Skeletal muscle satellite cell (primary cell): Measurements from ENCODE around the gene TBC1D2B.

Source experiments
- H3K27me3 ChIP-seq: 2 replicates; pipeline ENCODE4 v1.7.0; 2013; ENCODE audit warnings: low read length; ENCODE audit not compliant: control insufficient read depth, insufficient read depth
- H3K36me3 ChIP-seq: 2 replicates; pipeline ENCODE4 v1.7.0; 2013; ENCODE audit warnings: mild to moderate bottlenecking, control low read depth, low read length; ENCODE audit not compliant: insufficient read depth
- H3K4me1 ChIP-seq: 2 replicates; pipeline ENCODE4 v1.7.0; 2013; ENCODE audit warnings: low read length; ENCODE audit not compliant: control insufficient read depth, insufficient read depth
- H3K4me2 ChIP-seq: 2 replicates; pipeline ENCODE4 v1.7.0; 2013; ENCODE audit warnings: mild to moderate bottlenecking, low read length
- H3K4me3 ChIP-seq: 2 replicates; pipeline ENCODE4 v1.7.0; 2013; ENCODE audit warnings: low read length
- H3K9ac ChIP-seq: 2 replicates; pipeline ENCODE4 v1.7.0; 2013; ENCODE audit warnings: mild to moderate bottlenecking, low read depth, low read length, moderate library complexity
- H3K9me3 ChIP-seq: replicated peaks from 2 replicates; pipeline ENCODE4 v1.7.0; 2013; ENCODE audit warnings: mild to moderate bottlenecking, control low read depth, low read length

Gene TBC1D2B

GRCh38 chr15:78057803-78058202 is 19.7 kb downstream of the TBC1D2B start:
- H3K4me2 ChIP-seq, result no peak overlapping the region
- peaks cover 8% of the 10 kb centered on the region for H3K36me3 ChIP-seq
- peak overlapping the region; percentile 64 for H3K9ac ChIP-seq
- no peak overlapping the region for H3K4me3 ChIP-seq
- peaks cover 66% of the 10 kb centered on the region for H3K4me1 ChIP-seq
- H3K27me3 ChIP-seq, result no peaks in the 10 kb centered on the region
- H3K9me3 ChIP-seq, result no peaks in the 10 kb centered on the region

GRCh38 chr15:78056714-78057269 is 20.7 kb downstream of the TBC1D2B start:
- Histone ChIP-seq H3K4me2 (peak overlapping the region; percentile 67), H3K9me3 (no peaks in the 10 kb centered on the region), H3K36me3 (peaks cover 18% of the 10 kb centered on the region), H3K4me3 (peak overlapping the region; percentile 48), H3K4me1 (peaks cover 69% of the 10 kb centered on the region), H3K27me3 (no peaks in the 10 kb centered on the region), H3K9ac (peak overlapping the region; percentile 64)

- H3K9me3 ChIP-seq, result no peaks in the 10 kb centered on the region
- H3K4me1 ChIP-seq, result peaks cover 71% of the 10 kb centered on the region
- peak overlapping the region; percentile 64 for H3K9ac ChIP-seq
- H3K4me3 ChIP-seq, result peak overlapping the region; percentile 48
- no peaks in the 10 kb centered on the region for H3K27me3 ChIP-seq
- H3K36me3 ChIP-seq, result peaks cover 18% of the 10 kb centered on the region
- H3K4me2 ChIP-seq, result peak overlapping the region; percentile 67
Measured at GRCh38 chr15:78055919-78056713, 21.4 kb downstream of the TBC1D2B start.

GRCh38 chr15:78054966-78055365 is 22.5 kb downstream of the TBC1D2B start:
- no peaks in the 10 kb centered on the region for H3K9me3 ChIP-seq
- no peak overlapping the region for H3K4me3 ChIP-seq
- H3K9ac ChIP-seq, result no peak overlapping the region
- H3K4me1 ChIP-seq, result peaks cover 80% of the 10 kb centered on the region
- H3K27me3 ChIP-seq, result no peaks in the 10 kb centered on the region
- H3K36me3 ChIP-seq, result peaks cover 18% of the 10 kb centered on the region
- no peak overlapping the region for H3K4me2 ChIP-seq

- no peak overlapping the region for H3K4me3 ChIP-seq
- H3K9me3 ChIP-seq, result no peaks in the 10 kb centered on the region
- peaks cover 18% of the 10 kb centered on the region for H3K36me3 ChIP-seq
- H3K4me2 ChIP-seq, result no peak overlapping the region
- H3K27me3 ChIP-seq, result no peaks in the 10 kb centered on the region
- peaks cover 80% of the 10 kb centered on the region for H3K4me1 ChIP-seq
- no peak overlapping the region for H3K9ac ChIP-seq
Measured at GRCh38 chr15:78054518-78054917, 23.0 kb downstream of the TBC1D2B start.

DNA sequence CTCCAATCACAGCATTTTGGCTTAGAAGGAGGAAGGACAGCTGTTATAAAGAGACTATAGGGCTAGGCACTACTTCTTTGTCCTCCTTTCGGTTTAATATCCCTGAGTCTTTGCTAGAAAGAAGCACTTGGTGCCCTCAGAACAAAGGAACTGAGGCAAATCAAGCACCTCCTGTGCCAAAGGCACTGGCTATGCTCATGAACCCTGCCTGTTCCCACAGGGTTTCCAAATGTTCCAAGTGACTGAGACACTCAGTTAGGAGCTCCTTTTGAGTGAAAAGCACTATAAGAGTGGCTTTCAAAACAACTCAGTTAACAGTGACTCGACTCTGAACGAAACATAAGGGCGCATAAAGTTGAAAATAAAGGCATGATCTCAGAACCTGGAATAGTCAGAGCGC is 25.0 kb downstream of the TBC1D2B start:
- Histone ChIP-seq H3K27me3 (no peaks in the 10 kb centered on the region), H3K36me3 (peaks cover 18% of the 10 kb centered on the region), H3K4me2 (no peak overlapping the region), H3K9me3 (no peaks in the 10 kb centered on the region), H3K4me3 (no peak overlapping the region), H3K9ac (peak overlapping the region; percentile 14), H3K4me1 (peaks cover 79% of the 10 kb centered on the region)

DNA sequence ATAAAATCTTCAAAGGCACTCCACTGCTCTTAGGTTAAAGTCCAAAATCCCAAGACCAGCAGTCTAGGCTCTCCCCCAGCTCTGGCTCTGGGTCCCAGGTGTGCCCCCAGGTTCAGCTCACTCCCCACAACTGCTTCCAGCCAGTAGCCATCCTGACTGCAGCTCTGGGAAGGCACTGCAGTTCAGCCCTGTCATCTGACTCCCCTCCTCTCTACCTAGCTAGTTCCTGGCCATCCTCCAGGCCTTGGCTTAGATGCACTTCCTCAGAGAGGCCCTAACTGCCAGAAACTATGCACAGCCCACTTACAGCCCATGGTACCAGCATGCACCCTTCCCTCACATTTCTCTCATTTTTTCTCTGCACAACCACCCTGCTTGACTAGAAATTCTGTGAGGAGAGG is 25.5 kb downstream of the TBC1D2B start:
- Histone ChIP-seq H3K4me1 (peaks cover 75% of the 10 kb centered on the region), H3K4me3 (no peak overlapping the region)

GRCh38 chr15:78051596-78051995 is 25.9 kb downstream of the TBC1D2B start:
- no peak overlapping the region for H3K4me3 ChIP-seq
- H3K27me3 ChIP-seq, result no peaks in the 10 kb centered on the region
- H3K4me2 ChIP-seq, result no peak overlapping the region
- no peaks in the 10 kb centered on the region for H3K9me3 ChIP-seq
- H3K36me3 ChIP-seq, result peaks cover 18% of the 10 kb centered on the region
- no peak overlapping the region for H3K9ac ChIP-seq
- H3K4me1 ChIP-seq, result peaks cover 71% of the 10 kb centered on the region

More for the DNA sequence above, 25.5 kb downstream of the TBC1D2B start:
- Histone ChIP-seq H3K9me3 (no peaks in the 10 kb centered on the region), H3K27me3 (no peaks in the 10 kb centered on the region), H3K9ac (peak overlapping the region; percentile 14), H3K36me3 (peaks cover 18% of the 10 kb centered on the region), H3K4me2 (peak overlapping the region; percentile 23)

GRCh38 chr15:78050826-78051225 is 26.7 kb downstream of the TBC1D2B start:
- H3K36me3 ChIP-seq, result peaks cover 18% of the 10 kb centered on the region
- peak overlapping the region; percentile 27 for H3K9ac ChIP-seq
- H3K4me1 ChIP-seq, result peaks cover 63% of the 10 kb centered on the region
- H3K4me3 ChIP-seq, result no peak overlapping the region
- no peaks in the 10 kb centered on the region for H3K9me3 ChIP-seq
- H3K27me3 ChIP-seq, result no peaks in the 10 kb centered on the region
- peak overlapping the region; percentile 49 for H3K4me2 ChIP-seq

DNA sequence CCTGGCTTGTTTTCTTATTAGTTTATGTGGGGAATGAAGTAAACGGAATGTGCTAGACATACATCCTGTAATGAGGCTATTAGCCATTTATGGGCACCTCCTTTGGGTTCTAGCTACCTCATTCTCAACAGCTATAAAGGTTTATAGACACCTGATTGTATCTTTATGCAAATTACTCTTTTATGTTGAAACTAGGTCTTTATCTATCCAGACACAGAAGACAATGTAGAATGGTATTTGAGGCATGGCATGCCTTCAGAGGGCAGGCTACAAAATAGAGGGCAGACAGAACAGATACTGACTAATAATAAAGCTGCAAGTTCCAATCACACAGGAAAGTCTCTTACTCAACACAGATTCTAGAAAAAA is 27.1 kb downstream of the TBC1D2B start:
- H3K4me3 ChIP-seq, result peak overlapping the region; percentile 15
- peaks cover 18% of the 10 kb centered on the region for H3K36me3 ChIP-seq
- H3K4me2 ChIP-seq, result peak overlapping the region; percentile 49
- H3K27me3 ChIP-seq, result no peaks in the 10 kb centered on the region
- H3K4me1 ChIP-seq, result peaks cover 60% of the 10 kb centered on the region
- H3K9me3 ChIP-seq, result no peaks in the 10 kb centered on the region
- peak overlapping the region; percentile 27 for H3K9ac ChIP-seq

DNA sequence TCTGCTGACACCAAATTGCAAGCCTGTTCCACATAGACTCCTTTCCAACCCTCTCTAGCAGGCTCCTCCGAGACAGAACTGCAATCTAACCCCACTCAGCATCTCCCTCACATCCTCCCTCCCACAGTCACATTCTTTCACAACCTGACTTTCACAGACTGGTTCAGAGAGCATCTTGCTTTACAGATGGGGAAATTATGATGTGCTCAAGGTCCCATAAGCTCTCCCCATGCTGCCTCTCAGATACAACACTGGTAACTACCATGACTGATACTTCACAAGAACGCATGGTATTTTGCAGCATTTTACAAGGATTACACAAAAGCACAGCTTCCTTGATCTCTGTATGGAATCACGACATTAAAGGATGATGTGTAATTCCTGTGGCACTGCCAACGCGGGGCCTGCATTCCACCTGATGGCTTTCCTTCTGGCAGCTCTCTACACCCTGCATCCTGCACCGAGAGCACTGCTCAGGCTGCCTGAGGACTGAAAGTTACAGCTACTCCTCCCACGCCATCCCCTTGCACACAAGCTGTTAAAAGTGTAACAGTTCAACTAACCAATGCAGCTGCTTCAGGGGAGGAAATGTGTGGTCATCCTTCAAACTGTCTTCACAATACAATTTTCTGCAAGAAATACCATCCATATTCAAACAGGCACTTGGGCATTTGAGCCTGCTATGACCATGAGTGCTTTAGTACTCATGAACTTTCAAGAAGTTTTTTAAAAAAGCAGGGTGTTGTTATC is 27.6 kb downstream of the TBC1D2B start:
- H3K4me1 ChIP-seq, result peaks cover 55% of the 10 kb centered on the region
- peak overlapping the region; percentile 49 for H3K4me2 ChIP-seq
- H3K4me3 ChIP-seq, result peak overlapping the region; percentile 15
- H3K27me3 ChIP-seq, result no peaks in the 10 kb centered on the region
- peak overlapping the region; percentile 27 for H3K9ac ChIP-seq
- H3K9me3 ChIP-seq, result no peaks in the 10 kb centered on the region
- H3K36me3 ChIP-seq, result peaks cover 18% of the 10 kb centered on the region
